Activated CD4-positive, alpha-beta T cell treated with anti-CD3 and anti-CD28 coated beads, Interleukin-2, Interleukin-4, amounts not matched to agents 100 ng/mL and 50 ng/mL, durations not matched to agents 16 hours and 8 hours (primary cell): ENCODE data around the gene BRAT1.

ENCODE experiments used
- DNase-seq: peaks from one replicate; pipeline ENCODE4 v3.0.0-alpha.2; 2020; ENCODE audit warnings: low spot score

The BRAT1 gene

GRCh38 chr7:2523461-2523936 is 31.8 kb downstream of the BRAT1 start:
- DNase-seq = no peak

DNA sequence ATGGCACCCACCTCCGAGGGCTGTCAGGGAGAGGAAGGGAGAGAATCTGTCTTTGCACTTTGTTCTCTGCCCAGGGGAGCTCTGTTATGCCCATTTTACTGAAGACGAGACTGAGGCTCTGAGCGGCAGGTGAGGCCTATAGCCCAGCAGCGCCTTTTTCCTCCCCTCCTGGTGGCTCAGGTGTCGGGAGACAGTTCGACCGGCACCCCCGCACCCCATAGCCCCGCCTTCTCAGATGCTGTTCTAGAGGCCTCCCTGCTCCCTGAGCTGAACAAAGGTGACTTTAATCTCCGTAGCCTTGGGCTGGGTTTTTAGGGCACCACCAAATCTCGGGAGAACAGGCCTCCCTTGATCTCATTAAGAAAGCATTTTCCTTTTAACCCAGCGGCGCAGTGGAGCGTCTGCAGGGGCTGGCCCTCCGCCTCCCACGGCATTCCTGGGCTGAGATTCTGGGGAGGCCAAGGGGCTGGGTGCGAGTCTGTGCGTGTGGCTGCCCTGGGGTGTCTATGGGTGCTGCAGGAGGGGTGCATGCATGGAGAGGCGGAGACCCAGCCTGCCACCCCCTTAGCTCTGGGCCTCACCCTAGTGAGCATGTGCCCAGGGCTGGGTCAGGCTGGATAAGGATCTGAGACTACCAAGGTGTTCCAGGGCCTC is 32.4 kb downstream of the BRAT1 start:
- DNase-seq = peak; percentile 51

DNA sequence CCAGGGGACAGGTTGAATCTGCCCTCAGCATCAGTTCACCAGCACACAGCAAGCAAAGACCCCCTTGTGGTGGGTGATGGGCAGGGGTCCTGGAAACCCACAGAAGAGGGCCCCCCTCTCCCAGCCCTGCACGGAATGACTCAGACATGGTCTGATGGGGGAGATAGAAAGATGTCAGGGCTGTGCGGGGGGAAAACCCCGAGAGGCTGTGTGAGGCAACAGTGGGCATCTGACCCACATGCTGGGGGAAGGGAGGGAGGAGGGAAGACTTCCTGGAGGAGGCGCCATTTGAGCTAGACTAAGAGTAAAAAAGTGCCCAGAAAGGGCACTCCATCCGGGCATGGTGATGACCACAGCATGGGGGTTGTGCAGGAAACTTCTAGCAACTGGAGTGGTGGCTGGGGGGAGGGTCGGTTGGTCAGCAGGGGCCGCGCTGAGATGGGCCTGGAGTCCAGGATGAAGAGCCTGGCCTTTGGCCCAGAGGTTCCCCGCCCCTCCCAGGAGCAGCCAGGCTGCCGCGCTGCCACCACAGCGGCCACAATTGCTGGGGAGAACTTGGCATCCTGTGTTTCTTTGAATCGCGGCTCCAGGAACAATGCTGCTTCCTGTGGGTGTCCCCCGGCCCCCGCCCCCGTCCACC is 33.3 kb downstream of the BRAT1 start:
- peak; percentile 90 for DNase-seq

- DNase-seq = no peak
Observed at GRCh38 chr7:2521341-2521745, 34.0 kb downstream of the BRAT1 start.

DNA sequence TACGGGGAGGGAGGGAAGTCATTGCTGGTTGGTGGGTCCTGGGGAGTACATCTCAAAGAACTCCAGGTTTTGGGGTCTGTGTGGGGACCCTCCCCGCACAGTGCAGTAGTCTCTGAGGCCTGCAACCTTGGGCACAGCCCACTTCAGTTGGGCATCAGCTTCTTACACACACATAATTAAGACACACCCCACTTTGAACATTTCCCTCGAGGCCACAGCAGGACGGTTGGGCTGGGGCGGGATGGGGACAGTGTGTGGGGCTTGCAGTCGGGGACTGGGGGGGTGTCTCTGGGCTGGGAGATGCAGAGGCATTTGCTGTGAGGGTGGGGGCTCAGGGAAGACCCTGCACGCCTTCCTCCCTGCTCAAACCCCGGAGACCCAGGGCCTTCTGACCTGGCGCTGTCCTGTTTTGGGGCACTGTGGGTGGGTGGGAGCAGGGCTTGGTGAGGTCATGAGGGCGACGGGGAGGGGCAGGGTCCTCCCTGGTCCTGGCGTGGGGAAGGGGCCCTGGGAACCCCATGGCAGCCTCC is 34.5 kb downstream of the BRAT1 start:
- peak; percentile 31 for DNase-seq

DNA sequence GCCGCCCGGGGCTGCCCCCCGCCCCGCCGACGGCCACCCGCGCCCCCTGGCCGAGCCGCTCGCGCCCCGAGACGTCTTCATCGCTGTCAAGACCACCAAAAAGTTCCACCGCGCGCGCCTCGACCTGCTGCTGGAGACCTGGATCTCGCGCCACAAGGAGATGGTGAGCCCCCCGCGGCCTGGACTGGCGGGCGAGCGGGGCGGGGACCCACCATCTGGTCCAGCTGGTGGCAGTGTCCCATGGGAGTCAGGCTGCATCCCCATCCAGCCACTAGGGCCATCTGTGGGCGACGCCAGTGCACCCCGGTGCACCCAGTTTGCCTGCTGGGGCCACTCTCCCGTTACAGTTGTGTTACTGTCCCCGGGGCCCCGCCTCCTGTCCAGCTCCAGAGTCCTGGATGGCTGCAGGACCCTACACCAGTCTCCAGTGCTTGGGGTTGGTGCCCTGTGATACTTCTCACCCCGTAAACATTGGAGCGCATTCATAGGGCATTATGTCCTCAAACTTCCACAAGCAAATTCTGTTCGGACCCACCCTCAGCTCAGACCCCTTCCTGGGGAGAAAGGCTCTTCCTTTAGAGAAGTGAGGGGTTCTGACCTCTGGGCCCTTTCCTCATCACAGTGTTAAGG is 35.1 kb downstream of the BRAT1 start:
- peak; percentile 40 for DNase-seq

- peak; percentile 89 for DNase-seq
Observed at GRCh38 chr7:2519119-2519930, 36.0 kb downstream of the BRAT1 start, which contains the start of gene LFNG. TSS of gene LFNG (plus strand) at chr7:2519774. CDS start at chr7:2519862, 88 bp downstream.

GRCh38 chr7:2518737-2519118 is 36.6 kb downstream of the BRAT1 start:
- DNase-seq = no peak

GRCh38 chr7:2517678-2518507 is 37.4 kb downstream of the BRAT1 start:
- no peak for DNase-seq

- DNase-seq = no peak
Observed at GRCh38 chr7:2517026-2517425, 38.3 kb downstream of the BRAT1 start.

DNA sequence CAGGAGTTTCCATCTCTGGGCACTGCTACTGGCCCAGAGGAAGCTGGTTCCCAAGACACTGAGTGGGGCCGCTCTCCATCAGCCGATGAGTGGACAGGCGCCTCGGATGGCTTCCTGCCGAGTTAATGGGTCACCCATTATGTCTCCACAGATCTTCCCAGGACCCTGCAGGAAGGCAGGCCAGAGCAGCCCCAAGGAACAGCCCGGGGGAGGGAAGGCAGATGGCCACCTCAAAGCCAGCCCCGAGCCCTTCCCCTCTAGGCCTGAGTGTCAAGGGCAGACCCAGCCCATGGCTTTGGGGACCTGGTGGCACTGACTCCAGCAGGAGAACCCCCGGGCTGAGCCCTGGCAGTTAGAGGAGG is 39.1 kb downstream of the BRAT1 start:
- DNase-seq = no peak

DNA sequence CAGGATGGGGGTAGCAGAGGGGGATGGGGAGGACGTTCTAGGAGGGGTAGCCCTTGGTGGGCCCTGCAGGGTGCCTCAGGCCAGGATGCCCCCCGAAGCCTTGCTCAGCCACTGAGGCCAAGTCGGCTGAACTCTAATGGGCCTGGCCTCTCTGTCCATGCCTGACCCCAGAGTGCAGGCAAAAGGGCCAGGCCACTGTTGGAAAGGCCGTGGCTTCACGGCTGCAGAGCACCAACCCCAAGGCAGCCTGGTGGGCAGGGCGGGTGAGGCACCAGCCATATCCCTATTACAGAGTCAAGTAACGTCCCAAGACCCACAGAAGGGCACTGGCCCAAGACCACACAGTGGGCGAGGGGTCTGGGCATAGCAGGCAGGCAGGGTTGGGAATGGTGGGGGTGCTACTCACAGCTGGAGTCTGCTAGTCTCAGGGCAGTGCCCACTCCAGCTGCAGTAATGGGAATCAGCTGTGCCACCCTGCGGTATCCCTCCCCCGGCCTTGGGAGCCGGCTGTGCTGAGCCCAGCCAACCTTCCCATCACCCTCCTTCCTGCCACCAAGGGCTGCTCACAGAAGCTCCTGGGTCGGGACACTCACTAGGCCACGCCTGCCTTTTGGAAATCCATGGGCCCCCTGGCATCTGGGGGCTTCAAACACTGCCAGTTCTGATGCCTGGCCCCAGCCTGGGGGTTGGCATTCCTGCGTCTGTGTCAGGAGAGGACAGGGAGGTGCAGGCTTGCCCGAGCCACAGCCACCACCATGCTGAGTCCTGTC is 39.7 kb downstream of the BRAT1 start:
- no peak for DNase-seq

GRCh38 chr7:2514473-2515423 is 40.6 kb downstream of the BRAT1 start:
- no peak for DNase-seq

DNA sequence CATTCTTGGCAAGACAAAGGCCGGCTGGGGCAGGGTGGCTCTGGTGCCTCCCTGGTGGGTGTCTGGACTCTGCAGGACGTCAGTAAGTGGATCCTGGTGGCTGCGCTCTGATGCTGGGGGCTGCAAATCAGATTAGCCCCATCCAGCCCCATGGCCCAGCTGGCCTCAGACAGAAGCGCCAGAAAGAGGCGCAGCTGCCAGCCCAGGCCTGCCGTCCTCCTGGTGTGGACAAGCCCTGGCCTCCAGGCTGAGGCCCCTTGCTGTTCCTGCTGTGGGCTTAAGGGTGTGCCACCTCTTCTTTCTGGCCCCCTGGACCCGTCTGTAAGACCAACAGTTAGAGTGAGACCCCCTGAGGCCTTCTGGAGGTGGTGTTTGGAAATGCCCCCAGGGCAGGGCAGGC is 41.6 kb downstream of the BRAT1 start:
- DNase-seq = no peak

GRCh38 chr7:2512713-2513112 is 42.6 kb downstream of the BRAT1 start:
- no peak for DNase-seq

DNA sequence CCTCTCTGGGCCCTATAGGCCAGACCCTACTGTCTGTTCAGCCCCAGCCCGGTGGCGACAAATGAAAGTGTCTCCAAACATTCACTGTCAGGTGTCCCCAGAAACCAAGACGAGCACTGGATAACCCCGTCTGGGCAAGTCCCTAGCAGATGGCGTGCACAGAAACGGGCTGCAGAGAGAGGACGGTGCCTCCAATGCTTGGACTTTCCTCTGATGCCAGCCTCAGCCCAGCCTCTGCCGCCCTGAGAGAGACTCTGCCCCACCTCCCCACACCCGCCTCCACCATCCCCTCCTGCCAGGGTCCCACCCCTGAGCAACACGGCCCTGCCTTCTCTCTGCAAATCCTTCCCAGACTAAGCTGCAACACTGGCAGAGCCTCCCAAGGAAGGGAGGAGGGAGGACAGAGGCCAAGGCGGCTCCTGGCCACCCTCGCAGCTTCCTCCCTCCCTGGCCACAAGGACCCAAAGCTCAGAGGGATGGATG is 43.1 kb downstream of the BRAT1 start:
- DNase-seq = no peak

DNA sequence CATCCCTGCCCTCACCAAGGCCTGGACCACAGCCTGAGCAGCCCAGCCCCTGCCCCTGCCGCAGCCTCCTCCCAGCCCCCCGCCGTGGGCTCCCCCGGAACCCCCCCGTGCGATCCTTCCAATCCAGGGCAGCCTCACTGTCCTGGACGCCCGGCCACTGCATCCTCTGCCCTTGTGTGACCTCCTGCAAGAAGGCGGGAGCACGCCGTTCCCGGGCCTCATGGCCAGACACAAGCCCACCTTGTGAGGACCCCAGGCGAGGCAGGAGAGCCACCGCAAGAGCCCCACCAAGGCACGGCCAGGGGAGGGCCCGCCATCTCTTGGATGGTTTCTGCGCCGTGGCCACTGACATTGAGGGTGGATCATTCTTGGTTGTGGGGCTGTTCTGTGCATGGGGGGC is 43.6 kb downstream of the BRAT1 start:
- DNase-seq = no peak

GRCh38 chr7:2510909-2511768 is 44.2 kb downstream of the BRAT1 start:
- DNase-seq = peak; percentile 24
